NCI-H2171 treated with DMSO at 0.1 percent for 48 hours (cell line): Measurements from ENCODE around the gene TMEM181.
"Not testable (repeated sequence)": the region's sequence is repeated elsewhere in the genome, so short reads cannot be mapped to it uniquely, and the experiment has no call there.

Experiments used
- DNase-seq: peaks from one replicate; lab custom pipeline; 2025; lab: John Stamatoyannopoulos, UW

TMEM181 gene

DNA sequence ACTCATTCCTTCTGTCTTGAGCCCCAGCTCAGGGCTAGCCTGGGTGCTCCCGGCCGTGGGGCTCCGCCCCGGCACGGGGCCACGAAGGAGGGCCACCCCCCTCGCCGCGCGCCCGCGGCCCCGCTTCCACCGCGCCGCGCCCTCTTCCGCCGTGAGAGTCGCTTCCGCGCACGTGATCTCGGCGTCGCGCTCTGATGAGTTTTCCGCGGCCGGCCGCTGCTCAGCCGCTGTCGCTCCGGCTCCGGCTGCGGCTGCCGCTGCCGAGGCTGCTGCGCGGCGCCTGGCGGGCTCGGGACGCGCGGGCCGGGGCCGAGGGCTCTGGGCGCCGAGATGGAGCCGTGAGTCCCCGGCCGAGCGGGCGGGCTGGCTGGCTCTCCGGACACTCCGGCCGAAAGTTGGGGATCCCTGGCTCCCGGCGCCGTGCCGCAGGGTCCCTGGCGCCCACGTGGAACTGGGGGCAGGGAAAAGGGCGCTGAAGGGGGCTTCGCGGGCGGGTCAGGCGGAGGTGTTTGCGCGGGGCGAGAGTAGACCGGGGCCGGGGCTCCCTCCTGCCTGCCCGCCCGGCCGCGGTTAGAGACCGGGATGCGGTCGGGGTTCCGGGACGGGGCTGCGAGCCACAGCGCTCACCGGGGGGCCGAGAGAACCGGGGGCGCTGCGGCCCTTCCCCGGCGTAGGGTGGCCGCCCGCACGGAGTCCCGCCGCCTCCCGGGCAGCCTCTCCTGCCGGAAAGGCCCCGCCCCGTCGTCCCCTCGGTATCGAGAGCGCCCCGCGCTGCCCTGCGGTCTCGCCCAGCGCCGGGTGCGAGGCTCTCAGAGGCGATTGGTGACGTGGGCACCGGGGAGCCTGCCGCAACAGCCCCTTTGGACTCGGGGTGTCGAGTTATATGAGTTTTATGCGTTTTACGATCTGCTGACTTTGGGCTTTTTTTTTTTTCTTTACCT is at the start of gene TMEM181:
Gene TMEM181 (plus strand): TSS at position 197 of the 941 bp plus-strand sequence. CDS start 134 bp downstream, at position 331.
- DNase-seq = peak; percentile 79

GRCh38 chr6:158512809-158513208 is 47.1 kb upstream of the TMEM181 start:
- no peak for DNase-seq

- DNase-seq = no peak
Measured at GRCh38 chr6:158514176-158514575, 45.7 kb upstream of the TMEM181 start.

DNA sequence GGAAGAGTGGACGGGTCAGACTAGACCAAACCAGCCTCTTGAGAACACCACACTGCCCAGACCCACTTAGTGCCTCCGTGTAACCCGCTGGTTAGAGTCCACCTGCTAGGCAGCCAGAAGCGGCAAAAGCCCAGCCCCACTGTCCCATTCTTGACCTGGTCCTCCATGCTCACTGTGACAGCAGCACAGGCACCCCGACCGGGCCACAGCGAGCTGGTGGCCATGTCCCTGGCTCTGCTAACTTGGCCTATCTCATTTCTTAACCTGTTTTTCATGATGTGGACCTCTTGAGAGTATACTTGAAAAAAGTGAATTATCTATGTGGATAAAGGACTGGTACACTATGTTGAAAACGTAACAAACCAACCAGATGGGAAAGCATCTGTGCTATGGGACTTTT is 44.9 kb upstream of the TMEM181 start:
- no peak for DNase-seq

DNA sequence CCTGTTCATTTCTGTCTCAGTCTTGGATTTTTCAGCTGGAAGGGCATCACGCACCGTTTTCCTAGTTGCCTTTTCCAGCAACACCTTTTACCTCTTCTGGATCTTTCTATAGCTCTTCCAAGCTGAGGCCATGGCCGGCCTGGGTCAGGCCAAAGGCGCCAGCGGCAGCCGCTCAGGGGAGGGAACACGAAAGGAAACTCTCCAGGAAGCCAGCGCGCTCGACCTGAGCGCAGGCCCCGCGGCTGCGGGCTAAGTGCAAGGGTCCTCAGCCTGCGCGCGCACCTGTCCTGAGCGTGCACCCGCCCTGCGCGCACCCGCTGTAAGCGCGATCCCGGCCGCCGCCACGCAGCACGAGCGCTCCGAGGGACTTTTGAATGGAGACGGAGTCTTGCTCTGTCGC is 43.8 kb upstream of the TMEM181 start:
- no peak for DNase-seq

DNA sequence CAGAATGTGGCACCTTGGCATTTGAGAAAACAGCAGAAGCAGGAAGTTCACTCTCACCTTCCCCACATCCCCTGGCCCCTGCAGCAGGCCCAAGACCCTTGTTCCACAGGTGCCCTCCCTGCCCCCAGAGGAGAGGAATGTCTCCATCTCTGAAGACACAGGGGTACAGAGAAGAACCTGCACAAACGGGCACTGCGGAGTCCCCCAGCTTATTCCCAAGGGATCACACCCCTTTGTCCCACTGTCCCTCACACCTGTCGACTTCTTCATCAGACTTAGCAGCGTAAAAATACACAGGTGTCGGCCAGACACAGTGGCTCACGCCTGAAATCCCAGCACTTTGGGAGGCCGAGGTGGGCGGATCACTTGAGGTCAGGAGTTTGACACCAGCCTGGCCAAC is 42.9 kb upstream of the TMEM181 start:
- no peak for DNase-seq

GRCh38 chr6:158517581-158517980 is 42.3 kb upstream of the TMEM181 start:
- no peak for DNase-seq

- peak; percentile 88 for DNase-seq
Measured at GRCh38 chr6:158518191-158519127, 41.4 kb upstream of the TMEM181 start.

- no peak for DNase-seq
Measured at GRCh38 chr6:158519300-158519699, 40.6 kb upstream of the TMEM181 start.

DNA sequence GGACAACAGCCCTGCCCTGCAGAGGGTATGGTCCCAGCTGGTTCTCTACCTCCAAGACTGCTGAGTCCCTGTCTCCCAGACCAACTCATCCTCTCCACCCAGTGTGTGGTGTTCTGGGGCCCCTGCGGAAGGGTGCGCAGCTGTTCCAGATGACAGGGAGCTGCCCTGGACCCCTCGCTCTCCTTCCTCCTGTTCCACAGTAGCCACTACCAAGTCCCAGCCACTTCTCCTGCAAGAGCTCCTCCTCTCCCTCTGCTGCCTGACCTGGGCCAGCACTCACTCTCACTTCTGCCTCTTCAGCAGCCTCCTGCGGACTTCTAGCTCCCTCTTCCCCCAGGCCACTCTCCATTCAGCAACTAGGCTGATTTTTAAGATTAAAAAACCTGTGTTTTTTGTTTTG is 40.1 kb upstream of the TMEM181 start:
- no peak for DNase-seq

- DNase-seq = not testable (repeated sequence)
Measured at GRCh38 chr6:158520975-158521374, 38.9 kb upstream of the TMEM181 start.

DNA sequence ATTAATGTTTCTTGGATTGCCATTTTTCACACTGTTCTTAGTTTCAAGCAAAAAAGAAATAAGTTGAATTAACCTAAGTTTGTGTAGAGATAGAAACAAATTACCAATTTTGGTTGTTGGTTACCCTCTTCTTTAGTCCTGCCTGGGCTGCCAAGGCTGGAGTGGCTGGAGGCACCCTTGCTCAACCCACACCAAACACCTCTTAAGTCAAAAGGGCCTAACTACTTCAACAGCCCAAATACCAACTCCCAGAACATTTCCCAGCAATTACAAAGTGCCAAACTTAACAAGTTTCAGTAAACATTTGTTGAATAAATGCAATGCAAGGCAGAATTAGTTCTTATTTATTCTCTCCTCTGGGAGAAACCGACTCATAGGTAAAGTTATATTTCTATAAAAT is 38.1 kb upstream of the TMEM181 start:
- DNase-seq = no peak

GRCh38 chr6:158522616-158523015 is 37.3 kb upstream of the TMEM181 start:
- DNase-seq = no peak

DNA sequence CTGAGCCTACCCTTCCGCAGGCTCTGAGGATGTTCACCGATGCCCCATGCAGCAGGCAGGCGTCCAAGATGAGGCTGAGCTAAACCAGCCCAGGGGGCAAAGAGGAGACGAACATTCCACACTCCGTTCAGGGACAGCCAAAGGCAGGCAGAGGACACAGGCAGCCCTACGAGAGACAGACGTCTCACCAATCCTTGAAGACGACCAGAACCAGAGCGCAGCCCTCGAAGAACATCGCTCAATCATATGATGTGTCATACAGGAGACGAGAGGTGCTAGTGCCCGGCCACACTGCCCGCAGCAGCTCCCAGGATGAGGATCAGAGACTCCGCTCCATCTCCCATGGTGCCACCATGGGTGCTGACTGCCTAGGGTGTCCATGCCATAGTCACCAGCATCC is 35.6 kb upstream of the TMEM181 start:
- no peak for DNase-seq

GRCh38 chr6:158527858-158528257 is 32.0 kb upstream of the TMEM181 start:
- DNase-seq = not testable (repeated sequence)

DNA sequence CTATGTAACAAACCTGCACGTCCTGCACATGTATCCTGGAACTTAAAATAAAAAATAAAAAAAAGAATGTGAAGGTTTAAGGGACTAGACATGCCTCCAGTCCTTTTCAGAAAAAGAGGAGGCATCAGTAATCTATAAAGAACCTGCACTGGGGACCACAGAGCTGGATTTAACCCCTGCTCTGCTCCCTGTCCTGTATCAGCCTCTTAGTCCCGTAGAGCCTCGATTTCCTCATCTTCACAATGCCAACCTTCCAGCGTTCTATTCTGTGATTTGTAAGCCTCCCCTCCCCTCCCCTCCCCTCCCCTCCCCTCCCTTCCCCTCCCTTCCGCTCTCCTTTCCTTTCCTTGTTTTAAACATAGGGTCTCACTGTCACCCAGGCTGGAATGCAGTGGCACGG is 31.1 kb upstream of the TMEM181 start:
- no peak for DNase-seq

DNA sequence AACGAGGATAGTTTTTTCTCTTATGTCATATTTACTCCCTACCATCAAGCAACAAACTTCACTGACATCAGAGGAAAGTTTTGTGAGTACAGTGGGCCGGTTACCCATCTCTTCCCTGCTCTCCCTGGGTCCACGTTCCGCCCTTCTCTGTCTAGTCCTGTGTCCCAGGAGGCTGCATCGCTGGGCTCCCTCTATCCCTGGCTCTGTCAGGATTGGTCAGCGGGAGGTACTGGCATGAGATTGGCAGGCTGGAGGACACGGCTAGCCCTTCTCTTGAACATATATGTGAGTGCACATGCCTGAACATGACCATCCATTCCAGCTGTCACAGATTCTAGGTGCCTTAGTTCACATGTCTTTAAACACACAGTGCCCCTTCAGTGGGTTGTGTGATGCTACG is 30.3 kb upstream of the TMEM181 start:
- DNase-seq = no peak

DNA sequence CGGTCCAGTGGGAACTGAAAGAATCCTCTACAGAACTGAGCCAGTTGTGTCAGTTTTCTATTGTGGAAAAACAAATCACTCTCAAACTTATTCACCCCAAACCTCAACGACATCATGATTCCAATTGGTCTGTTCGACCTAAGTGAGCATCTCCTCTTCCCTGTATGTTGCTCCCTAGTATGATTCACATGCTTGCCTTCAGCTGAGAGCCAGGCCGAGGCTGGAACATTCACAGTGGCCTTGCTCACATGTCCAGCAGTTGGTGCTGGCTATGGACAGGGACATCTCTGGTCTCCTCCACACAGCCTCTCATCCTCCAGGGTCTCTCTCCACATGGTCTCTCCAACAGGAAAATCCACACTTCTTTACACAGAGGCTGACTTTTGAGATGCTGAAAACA is 28.3 kb upstream of the TMEM181 start:
- DNase-seq = no peak

GRCh38 chr6:158531970-158532369 is 27.9 kb upstream of the TMEM181 start:
- DNase-seq = no peak

DNA sequence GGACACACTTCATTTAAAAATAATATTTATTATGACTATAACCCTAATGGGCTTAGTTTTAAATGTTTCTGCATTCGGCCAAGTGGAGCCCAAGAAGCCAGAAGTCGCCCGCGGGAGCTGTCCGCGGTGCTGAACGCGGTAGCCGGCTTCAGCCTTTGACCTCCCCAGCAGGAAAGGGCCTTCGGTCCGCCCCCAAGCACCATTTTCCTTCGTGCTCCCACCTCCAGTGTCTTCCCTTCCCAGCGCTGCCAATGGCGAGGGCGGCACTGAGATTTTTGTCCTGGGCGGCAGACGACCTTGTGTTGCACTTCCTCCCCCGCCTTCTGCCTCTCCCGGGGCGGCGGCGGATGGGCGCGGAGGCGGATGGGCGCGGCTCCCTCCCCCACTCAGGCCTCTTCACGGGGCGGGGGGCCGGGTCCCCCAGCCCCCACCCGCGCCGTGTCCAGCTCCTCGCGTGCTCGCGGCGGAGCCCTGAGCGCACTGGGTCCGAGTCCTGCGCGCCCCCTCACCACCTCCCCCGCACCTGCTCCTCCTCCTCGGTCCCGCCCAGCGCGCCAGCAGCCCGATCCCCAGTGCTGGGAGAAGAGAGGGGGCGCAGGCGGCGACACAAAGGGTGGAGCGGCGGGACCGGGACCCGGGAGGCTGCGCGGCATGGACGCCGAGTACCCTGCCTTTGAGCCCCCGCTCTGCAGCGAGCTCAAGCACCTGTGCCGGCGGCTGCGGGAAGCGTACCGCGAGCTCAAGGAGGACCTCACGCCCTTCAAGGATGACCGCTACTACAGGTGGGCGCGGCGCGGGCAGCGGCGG is 23.6 kb upstream of the TMEM181 start:
- DNase-seq = peak; percentile 75

GRCh38 chr6:158536891-158537798 is 22.7 kb upstream of the TMEM181 start:
- DNase-seq = peak; percentile 73
